HepG2 (cell line): ENCODE data around the gene PRDX5. TPM values are rescaled to one million over a fixed set of nuclear protein-coding genes. Genes with fewer than 3 reads are reported as not detected.

Source experiments
- BORCS8-MEF2B ChIP-seq: sonication (generic); formaldehyde crosslinking; IDR thresholded peaks from 2 replicates; pipeline ENCODE4 v1.8.0; 2022; ENCODE audit warnings: mild to moderate bottlenecking, missing genetic modification reagents
- DPF2 ChIP-seq: sonication (generic); formaldehyde crosslinking; IDR thresholded peaks from 2 replicates; pipeline ENCODE4 v1.4.0; 2020; ENCODE audit warnings: mild to moderate bottlenecking, low read depth, missing genetic modification reagents, borderline replicate concordance
- FOXC1 ChIP-seq: sonication (generic); formaldehyde crosslinking; IDR thresholded peaks from 2 replicates; pipeline ENCODE4 v1.8.0; 2022; ENCODE audit warnings: mild to moderate bottlenecking, missing genetic modification reagents, borderline replicate concordance
- MIER2 ChIP-seq: IDR thresholded peaks from 2 replicates; pipeline ENCODE4 v1.6.1; 2016; ENCODE audit warnings: missing biosample characterization, missing genetic modification reagents
- SRSF4 ChIP-seq: fragments of 200-400 bp; formaldehyde crosslinking; IDR thresholded peaks from one replicate; pipeline ENCODE4 v1.6.1; 2018; ENCODE audit warnings: mild to moderate bottlenecking, low read depth, low read length, moderate library complexity; ENCODE audit not compliant: poor library complexity, severe bottlenecking
- TAF1 ChIP-seq: sonication (generic); formaldehyde crosslinking; IDR thresholded peaks from 2 replicates; pipeline ENCODE4 v1.4.0; 2020; ENCODE audit warnings: missing genetic modification reagents
- TBX2 ChIP-seq: sonication (generic); formaldehyde crosslinking; IDR thresholded peaks from 2 replicates; pipeline ENCODE4 v1.5.0; 2020; ENCODE audit warnings: missing genetic modification reagents, mild to moderate bottlenecking, borderline replicate concordance
- XRCC5 ChIP-seq: fragments of 200-400 bp; formaldehyde crosslinking; optimal IDR thresholded peaks from 2 replicates; pipeline ENCODE3; 2017; ENCODE audit warnings: mild to moderate bottlenecking, low read length
- ZBTB7A ChIP-seq: sonication (generic); formaldehyde crosslinking; IDR thresholded peaks from 2 replicates; pipeline ENCODE4 v1.8.0; 2022; ENCODE audit warnings: mild to moderate bottlenecking, missing genetic modification reagents
- ZNF354B ChIP-seq: sonication (generic); formaldehyde crosslinking; IDR thresholded peaks from 2 replicates; pipeline ENCODE4 v1.8.0; 2022; ENCODE audit warnings: mild to moderate bottlenecking, missing genetic modification reagents
- ZNF484 ChIP-seq: sonication (generic); formaldehyde crosslinking; IDR thresholded peaks from 2 replicates; pipeline ENCODE4 v1.5.1; 2020; ENCODE audit warnings: mild to moderate bottlenecking, low read depth, missing genetic modification reagents, borderline replicate concordance
- polyA plus RNA-seq, 8 experiments: library from polyadenylated mRNA; depleted of rRNA in 3 of 8; stranded (reverse) in 7 of 8; unstranded in 1 of 8; fragments of >200 nt; fragmentation: Illumina TruSeq in 4 of 8; extraction: Trizol in 4 of 8; gene quantifications; 2 replicates each; pipeline versions ENCODE4 v1.2.1 to v1.2.3, GENCODE V29; 2011 to 2016; ENCODE audit warnings: low read depth in 4 of 8, missing spikeins in 1 of 8, mixed read lengths in 1 of 8; ENCODE audit not compliant: insufficient read depth in 1 of 8
- total RNA-seq, 5 experiments: library from RNA; depleted of rRNA; stranded (reverse); fragments of >200 nt; fragmentation: Illumina TruSeq; extraction: Trizol; gene quantifications; 2 replicates each; pipeline ENCODE4 v1.2.3, GENCODE V29; 2016; ENCODE audit warnings: low read depth in 1 of 5
- TF ChIP-seq, protein P1 (sequence below): sonication (generic); formaldehyde crosslinking; IDR thresholded peaks from 2 replicates; pipeline ENCODE4 v1.5.0; 2020; ENCODE audit warnings: mild to moderate bottlenecking, missing genetic modification reagents, borderline replicate concordance
- TF ChIP-seq, protein P2 (sequence below): sonication (generic); formaldehyde crosslinking; IDR thresholded peaks from 2 replicates; pipeline ENCODE4 v1.9.0; 2021; ENCODE audit warnings: missing genetic modification reagents, borderline replicate concordance
- TF ChIP-seq, protein P3 (sequence below): sonication (generic); formaldehyde crosslinking; IDR thresholded peaks from 2 replicates; pipeline ENCODE4 v1.4.0; 2020; ENCODE audit warnings: missing genetic modification reagents
- TF ChIP-seq, protein P4 (sequence below): sonication (generic); formaldehyde crosslinking; conservative IDR thresholded peaks from 2 replicates; pipeline ENCODE4 v1.4.0; 2020; ENCODE audit warnings: mild to moderate bottlenecking, missing genetic modification reagents, moderate library complexity

Gene PRDX5
- total and polyA plus RNA-seq, 2 of the 13 experiments (the other 11 are each of a cell fraction or from before 2014, with no cell fraction given): 215 to 311 TPM

DNA sequence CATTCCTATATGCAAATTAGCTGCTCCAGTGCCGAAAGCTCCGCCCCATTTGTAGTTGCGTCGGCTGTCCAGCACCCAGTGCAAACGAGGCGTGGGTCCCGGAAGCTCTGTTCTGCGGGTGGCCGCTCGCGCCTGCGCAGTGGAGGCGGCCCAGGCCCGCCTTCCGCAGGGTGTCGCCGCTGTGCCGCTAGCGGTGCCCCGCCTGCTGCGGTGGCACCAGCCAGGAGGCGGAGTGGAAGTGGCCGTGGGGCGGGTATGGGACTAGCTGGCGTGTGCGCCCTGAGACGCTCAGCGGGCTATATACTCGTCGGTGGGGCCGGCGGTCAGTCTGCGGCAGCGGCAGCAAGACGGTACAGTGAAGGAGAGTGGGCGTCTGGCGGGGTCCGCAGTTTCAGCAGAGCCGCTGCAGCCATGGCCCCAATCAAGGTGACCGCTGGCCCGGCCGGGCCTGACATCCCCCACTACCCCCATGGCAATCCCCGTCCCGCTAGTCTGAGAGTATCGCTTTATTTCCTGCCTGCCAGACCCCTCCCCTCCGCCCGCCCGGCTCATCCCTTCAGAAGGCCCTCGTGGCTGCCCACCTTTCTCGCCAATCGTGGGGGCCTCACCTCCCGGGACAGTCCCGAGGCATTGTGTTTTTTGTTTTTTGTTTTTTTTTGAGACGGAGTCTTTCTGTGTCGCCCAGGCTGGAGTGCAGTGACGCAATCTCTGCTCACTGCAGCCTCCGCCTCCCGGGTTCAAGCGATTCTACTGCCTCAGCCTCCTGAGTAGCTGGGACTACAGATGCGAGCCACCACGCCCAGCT, at the start of gene PRDX5 (continued):
- peak; percentile 76 for TF ChIP-seq FOXC1 (CRISPR knock-in tag)
- TF ChIP-seq TAF1: peak; percentile 69
- TF ChIP-seq ZNF484 (CRISPR knock-in tag): no peak
- TF ChIP-seq ZBTB7A: no peak; the same call in 1 of the 2 replicates
- TF ChIP-seq, protein P1, sequence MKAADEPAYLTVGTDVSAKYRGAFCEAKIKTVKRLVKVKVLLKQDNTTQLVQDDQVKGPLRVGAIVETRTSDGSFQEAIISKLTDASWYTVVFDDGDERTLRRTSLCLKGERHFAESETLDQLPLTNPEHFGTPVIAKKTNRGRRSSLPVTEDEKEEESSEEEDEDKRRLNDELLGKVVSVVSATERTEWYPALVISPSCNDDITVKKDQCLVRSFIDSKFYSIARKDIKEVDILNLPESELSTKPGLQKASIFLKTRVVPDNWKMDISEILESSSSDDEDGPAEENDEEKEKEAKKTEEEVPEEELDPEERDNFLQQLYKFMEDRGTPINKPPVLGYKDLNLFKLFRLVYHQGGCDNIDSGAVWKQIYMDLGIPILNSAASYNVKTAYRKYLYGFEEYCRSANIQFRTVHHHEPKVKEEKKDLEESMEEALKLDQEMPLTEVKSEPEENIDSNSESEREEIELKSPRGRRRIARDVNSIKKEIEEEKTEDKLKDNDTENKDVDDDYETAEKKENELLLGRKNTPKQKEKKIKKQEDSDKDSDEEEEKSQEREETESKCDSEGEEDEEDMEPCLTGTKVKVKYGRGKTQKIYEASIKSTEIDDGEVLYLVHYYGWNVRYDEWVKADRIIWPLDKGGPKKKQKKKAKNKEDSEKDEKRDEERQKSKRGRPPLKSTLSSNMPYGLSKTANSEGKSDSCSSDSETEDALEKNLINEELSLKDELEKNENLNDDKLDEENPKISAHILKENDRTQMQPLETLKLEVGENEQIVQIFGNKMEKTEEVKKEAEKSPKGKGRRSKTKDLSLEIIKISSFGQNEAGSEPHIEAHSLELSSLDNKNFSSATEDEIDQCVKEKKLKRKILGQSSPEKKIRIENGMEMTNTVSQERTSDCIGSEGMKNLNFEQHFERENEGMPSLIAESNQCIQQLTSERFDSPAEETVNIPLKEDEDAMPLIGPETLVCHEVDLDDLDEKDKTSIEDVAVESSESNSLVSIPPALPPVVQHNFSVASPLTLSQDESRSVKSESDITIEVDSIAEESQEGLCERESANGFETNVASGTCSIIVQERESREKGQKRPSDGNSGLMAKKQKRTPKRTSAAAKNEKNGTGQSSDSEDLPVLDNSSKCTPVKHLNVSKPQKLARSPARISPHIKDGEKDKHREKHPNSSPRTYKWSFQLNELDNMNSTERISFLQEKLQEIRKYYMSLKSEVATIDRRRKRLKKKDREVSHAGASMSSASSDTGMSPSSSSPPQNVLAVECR (CRISPR knock-in tag): peak; percentile 70
- TF ChIP-seq, protein P2, sequence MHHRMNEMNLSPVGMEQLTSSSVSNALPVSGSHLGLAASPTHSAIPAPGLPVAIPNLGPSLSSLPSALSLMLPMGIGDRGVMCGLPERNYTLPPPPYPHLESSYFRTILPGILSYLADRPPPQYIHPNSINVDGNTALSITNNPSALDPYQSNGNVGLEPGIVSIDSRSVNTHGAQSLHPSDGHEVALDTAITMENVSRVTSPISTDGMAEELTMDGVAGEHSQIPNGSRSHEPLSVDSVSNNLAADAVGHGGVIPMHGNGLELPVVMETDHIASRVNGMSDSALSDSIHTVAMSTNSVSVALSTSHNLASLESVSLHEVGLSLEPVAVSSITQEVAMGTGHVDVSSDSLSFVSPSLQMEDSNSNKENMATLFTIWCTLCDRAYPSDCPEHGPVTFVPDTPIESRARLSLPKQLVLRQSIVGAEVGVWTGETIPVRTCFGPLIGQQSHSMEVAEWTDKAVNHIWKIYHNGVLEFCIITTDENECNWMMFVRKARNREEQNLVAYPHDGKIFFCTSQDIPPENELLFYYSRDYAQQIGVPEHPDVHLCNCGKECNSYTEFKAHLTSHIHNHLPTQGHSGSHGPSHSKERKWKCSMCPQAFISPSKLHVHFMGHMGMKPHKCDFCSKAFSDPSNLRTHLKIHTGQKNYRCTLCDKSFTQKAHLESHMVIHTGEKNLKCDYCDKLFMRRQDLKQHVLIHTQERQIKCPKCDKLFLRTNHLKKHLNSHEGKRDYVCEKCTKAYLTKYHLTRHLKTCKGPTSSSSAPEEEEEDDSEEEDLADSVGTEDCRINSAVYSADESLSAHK (CRISPR knock-in tag): no peak
- TF ChIP-seq, protein P3, sequence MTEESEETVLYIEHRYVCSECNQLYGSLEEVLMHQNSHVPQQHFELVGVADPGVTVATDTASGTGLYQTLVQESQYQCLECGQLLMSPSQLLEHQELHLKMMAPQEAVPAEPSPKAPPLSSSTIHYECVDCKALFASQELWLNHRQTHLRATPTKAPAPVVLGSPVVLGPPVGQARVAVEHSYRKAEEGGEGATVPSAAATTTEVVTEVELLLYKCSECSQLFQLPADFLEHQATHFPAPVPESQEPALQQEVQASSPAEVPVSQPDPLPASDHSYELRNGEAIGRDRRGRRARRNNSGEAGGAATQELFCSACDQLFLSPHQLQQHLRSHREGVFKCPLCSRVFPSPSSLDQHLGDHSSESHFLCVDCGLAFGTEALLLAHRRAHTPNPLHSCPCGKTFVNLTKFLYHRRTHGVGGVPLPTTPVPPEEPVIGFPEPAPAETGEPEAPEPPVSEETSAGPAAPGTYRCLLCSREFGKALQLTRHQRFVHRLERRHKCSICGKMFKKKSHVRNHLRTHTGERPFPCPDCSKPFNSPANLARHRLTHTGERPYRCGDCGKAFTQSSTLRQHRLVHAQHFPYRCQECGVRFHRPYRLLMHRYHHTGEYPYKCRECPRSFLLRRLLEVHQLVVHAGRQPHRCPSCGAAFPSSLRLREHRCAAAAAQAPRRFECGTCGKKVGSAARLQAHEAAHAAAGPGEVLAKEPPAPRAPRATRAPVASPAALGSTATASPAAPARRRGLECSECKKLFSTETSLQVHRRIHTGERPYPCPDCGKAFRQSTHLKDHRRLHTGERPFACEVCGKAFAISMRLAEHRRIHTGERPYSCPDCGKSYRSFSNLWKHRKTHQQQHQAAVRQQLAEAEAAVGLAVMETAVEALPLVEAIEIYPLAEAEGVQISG (CRISPR knock-in tag): no peak
- TF ChIP-seq, protein P4, sequence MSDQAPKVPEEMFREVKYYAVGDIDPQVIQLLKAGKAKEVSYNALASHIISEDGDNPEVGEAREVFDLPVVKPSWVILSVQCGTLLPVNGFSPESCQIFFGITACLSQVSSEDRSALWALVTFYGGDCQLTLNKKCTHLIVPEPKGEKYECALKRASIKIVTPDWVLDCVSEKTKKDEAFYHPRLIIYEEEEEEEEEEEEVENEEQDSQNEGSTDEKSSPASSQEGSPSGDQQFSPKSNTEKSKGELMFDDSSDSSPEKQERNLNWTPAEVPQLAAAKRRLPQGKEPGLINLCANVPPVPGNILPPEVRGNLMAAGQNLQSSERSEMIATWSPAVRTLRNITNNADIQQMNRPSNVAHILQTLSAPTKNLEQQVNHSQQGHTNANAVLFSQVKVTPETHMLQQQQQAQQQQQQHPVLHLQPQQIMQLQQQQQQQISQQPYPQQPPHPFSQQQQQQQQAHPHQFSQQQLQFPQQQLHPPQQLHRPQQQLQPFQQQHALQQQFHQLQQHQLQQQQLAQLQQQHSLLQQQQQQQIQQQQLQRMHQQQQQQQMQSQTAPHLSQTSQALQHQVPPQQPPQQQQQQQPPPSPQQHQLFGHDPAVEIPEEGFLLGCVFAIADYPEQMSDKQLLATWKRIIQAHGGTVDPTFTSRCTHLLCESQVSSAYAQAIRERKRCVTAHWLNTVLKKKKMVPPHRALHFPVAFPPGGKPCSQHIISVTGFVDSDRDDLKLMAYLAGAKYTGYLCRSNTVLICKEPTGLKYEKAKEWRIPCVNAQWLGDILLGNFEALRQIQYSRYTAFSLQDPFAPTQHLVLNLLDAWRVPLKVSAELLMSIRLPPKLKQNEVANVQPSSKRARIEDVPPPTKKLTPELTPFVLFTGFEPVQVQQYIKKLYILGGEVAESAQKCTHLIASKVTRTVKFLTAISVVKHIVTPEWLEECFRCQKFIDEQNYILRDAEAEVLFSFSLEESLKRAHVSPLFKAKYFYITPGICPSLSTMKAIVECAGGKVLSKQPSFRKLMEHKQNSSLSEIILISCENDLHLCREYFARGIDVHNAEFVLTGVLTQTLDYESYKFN (CRISPR knock-in tag): peak; percentile 30; the same call in 1 of the 2 replicates
- peak; percentile 66 for TF ChIP-seq TBX2 (CRISPR knock-in tag)
- no peak for TF ChIP-seq SRSF4
- no peak for TF ChIP-seq ZNF354B
- TF ChIP-seq XRCC5: peak; percentile 26
- no peak for TF ChIP-seq BORCS8-MEF2B
- TF ChIP-seq MIER2 (CRISPR knock-in tag): no peak
- TF ChIP-seq DPF2 (CRISPR knock-in tag): no peak
